Keratinocyte (primary cell): ENCODE measurements around the gene CST6. TPM values are rescaled to one million over a fixed set of nuclear protein-coding genes. Genes with fewer than 3 reads are reported as not detected.
A peak's percentile ranks its signal among the peaks of the same experiment; 100 is the strongest.

Experiments used
- DNase-seq: peaks from one replicate; pipeline ENCODE4 v3.0.0-alpha.2; 2011; ENCODE audit warnings: low read depth, missing footprints, low spot score
- FAIRE-seq: peaks from 2 replicates; lab custom pipeline; 2011; peaks lifted over from hg19 to GRCh38; lab: Jason Lieb, UNC
- H2AFZ ChIP-seq: 2 replicates; pipeline ENCODE4 v1.6.0; 2012; ENCODE audit warnings: low read length, control low read depth, inconsistent platforms; ENCODE audit not compliant: control insufficient read depth
- H3K27ac ChIP-seq: 2 replicates; pipeline ENCODE4 v1.5.1; 2011; ENCODE audit warnings: low read length; ENCODE audit not compliant: control insufficient read depth, insufficient read depth
- H3K27me3 ChIP-seq: 3 replicates; pipeline ENCODE4 v1.6.0; 2011; ENCODE audit warnings: low read length; ENCODE audit not compliant: control insufficient read depth, insufficient read depth; ENCODE audit errors: extremely low read depth
- H3K36me3 ChIP-seq, 2 experiments: 2 replicates in 1 of 2; 3 replicates in 1 of 2; pipeline ENCODE4 v1.5.1; 2011; ENCODE audit warnings: low read length in 2 of 2, mild to moderate bottlenecking in 1 of 2; ENCODE audit not compliant: control insufficient read depth in 2 of 2, insufficient read depth in 2 of 2; ENCODE audit errors: extremely low read depth in 1 of 2
- H3K4me1 ChIP-seq: 3 replicates; pipeline ENCODE4 v1.5.1; 2011; ENCODE audit warnings: low read length; ENCODE audit not compliant: control insufficient read depth, insufficient read depth; ENCODE audit errors: extremely low read depth
- H3K4me2 ChIP-seq: 3 replicates; pipeline ENCODE4 v1.6.0; 2011; ENCODE audit warnings: low read depth, low read length; ENCODE audit not compliant: control insufficient read depth, insufficient read depth; ENCODE audit errors: extremely low read depth
- H3K4me3 ChIP-seq, 3 experiments: fragments of 200-600 bp in 1 of 3; sonication (generic) in 1 of 3; 2 replicates in 2 of 3; 3 replicates in 1 of 3; pipeline ENCODE4 v1.5.1; 2011 to 2016; ENCODE audit warnings: low read length in 3 of 3, mild to moderate bottlenecking in 3 of 3, control low read depth in 2 of 3, inconsistent platforms in 1 of 3, low read depth in 1 of 3, mixed read lengths in 1 of 3, mixed run types in 1 of 3, moderate library complexity in 1 of 3; ENCODE audit not compliant: control insufficient read depth in 2 of 3, insufficient read depth in 2 of 3; ENCODE audit errors: extremely low read depth in 1 of 3
- H3K79me2 ChIP-seq: 2 replicates; pipeline ENCODE4 v1.6.0; 2012; ENCODE audit warnings: low read length; ENCODE audit not compliant: control insufficient read depth, insufficient read depth
- H3K9ac ChIP-seq: 3 replicates; pipeline ENCODE4 v1.6.0; 2011; ENCODE audit warnings: low read length; ENCODE audit not compliant: control insufficient read depth, insufficient read depth; ENCODE audit errors: extremely low read depth
- H3K9me1 ChIP-seq: 3 replicates; pipeline ENCODE4 v1.6.0; 2011; ENCODE audit warnings: low read length; ENCODE audit not compliant: control insufficient read depth, insufficient read depth; ENCODE audit errors: extremely low read depth
- H3K9me3 ChIP-seq: 2 replicates; pipeline ENCODE4 v1.5.1; 2012; ENCODE audit warnings: low read depth, low read length; ENCODE audit not compliant: control insufficient read depth
- H4K20me1 ChIP-seq: 3 replicates; pipeline ENCODE4 v1.6.0; 2011; ENCODE audit warnings: low read length; ENCODE audit not compliant: control insufficient read depth, insufficient read depth; ENCODE audit errors: extremely low read depth
- CTCF ChIP-seq, 3 experiments: IDR thresholded peaks in 1 of 3; conservative IDR thresholded peaks in 1 of 3; optimal IDR thresholded peaks in 1 of 3; 2 replicates in 2 of 3; 3 replicates in 1 of 3; pipeline versions ENCODE3 to v1.5.1; 2011; ENCODE audit warnings: low read length in 3 of 3, mild to moderate bottlenecking in 3 of 3, moderate library complexity in 2 of 3, control low read depth in 1 of 3, inconsistent platforms in 1 of 3; ENCODE audit not compliant: insufficient read depth in 2 of 3; ENCODE audit errors: extremely low read depth in 1 of 3
- EZH2 ChIP-seq: IDR thresholded peaks from one replicate; pipeline ENCODE4 v1.6.1; 2012; ENCODE audit warnings: inconsistent platforms, mild to moderate bottlenecking, low read length, moderate library complexity
- dilution Hi-C: fragments of 300-500 bp; cut with MboI; formaldehyde crosslinking; loops from one replicate; pipeline ENCODE4 v1.7.0; 2020; ENCODE audit warnings: low sequenced_read_pairs; ENCODE audit not compliant: extremely low pct_ligation_motif_present
- polyA plus RNA-seq, 5 experiments: library from polyadenylated mRNA; depleted of rRNA in 3 of 5; stranded (reverse) in 3 of 5; stranded (forward) in 1 of 5; unstranded in 1 of 5; fragments of >200 nt; gene quantifications; 1 replicate in 1 of 5; 2 replicates in 3 of 5; 3 replicates in 1 of 5; pipeline versions ENCODE4 v1.2.1 to v1.2.3, GENCODE V29; 2011 to 2012; ENCODE audit warnings: missing spikeins in 2 of 5, low read depth in 1 of 5, low replicate concordance in 1 of 5

CST6 gene
- polyA plus RNA-seq, 1 donor (not counting 4 experiments of a cell fraction or from before 2014, with no cell fraction given), result 1.4 TPM

- FAIRE-seq, result no peak
Measured at GRCh38 chr11:66056501-66056900, 44.7 kb downstream of the CST6 start.

GRCh38 chr11:66059966-66060680 lies 48.3 kb downstream of the CST6 start:
- dilution Hi-C loops, result no loop called here
- Histone ChIP-seq H2AFZ (no peak overlapping the region), H3K27me3 (no peaks in the 10 kb centered on the region), H3K4me2 (peak overlapping the region; percentile 52), H3K4me1 (peaks cover 16% of the 10 kb centered on the region), H3K36me3 (peaks cover 60 to 74% of the 10 kb centered on the region in 2 experiments), H4K20me1 (no peaks in the 10 kb centered on the region), H3K9me1 (peaks cover 3% of the 10 kb centered on the region), H3K9ac (peak overlapping the region; percentile 42), H3K79me2 (peaks cover 24% of the 10 kb centered on the region), H3K4me3 (no peak overlapping the region), H3K27ac (peak overlapping the region; percentile 60), H3K9me3 (no peaks in the 10 kb centered on the region)
- FAIRE-seq (no peak), DNase-seq (no peak)
- TF ChIP-seq EZH2, result no peak
- no peak for TF ChIP-seq CTCF (optimal IDR thresholded peaks at IDR 0.05 in 1 of 3, IDR thresholded peaks at IDR 0.05 in 1 of 3, conservative IDR thresholded peaks at IDR 0.05 in 1 of 3; ENCODE audit: extremely low read depth in 1 of 3, insufficient read depth in 2 of 3, low read length in 3 of 3)

More at GRCh38 chr11:66056501-66056900, 44.7 kb downstream of the CST6 start:
- TF ChIP-seq CTCF (optimal IDR thresholded peaks at IDR 0.05 in 1 of 3, IDR thresholded peaks at IDR 0.05 in 1 of 3, conservative IDR thresholded peaks at IDR 0.05 in 1 of 3; ENCODE audit: extremely low read depth in 1 of 3, insufficient read depth in 2 of 3, low read length in 3 of 3), result no peak
- no peak for TF ChIP-seq EZH2
- no peak for DNase-seq
- Histone ChIP-seq H3K27ac (peak overlapping the region; percentile 18), H3K4me2 (no peak overlapping the region), H3K36me3 (peaks cover 42 to 59% of the 10 kb centered on the region in 2 experiments), H3K4me1 (peaks cover 25% of the 10 kb centered on the region), H3K27me3 (no peaks in the 10 kb centered on the region), H3K9me1 (peaks cover 3% of the 10 kb centered on the region), H3K4me3 (no peak overlapping the region), H2AFZ (no peak overlapping the region), H3K9me3 (no peaks in the 10 kb centered on the region), H4K20me1 (no peaks in the 10 kb centered on the region), H3K9ac (no peak overlapping the region), H3K79me2 (peaks cover 37% of the 10 kb centered on the region)
- dilution Hi-C loops, result no loop called here
